Epithelial cell of esophagus (primary cell): Measurements from ENCODE around the gene PRKAG3.

Source experiments
- DNase-seq: peaks from one replicate; pipeline ENCODE4 v3.0.0; 2010; ENCODE audit warnings: low read depth
- H3K4me3 ChIP-seq: 2 replicates; pipeline ENCODE4 v1.5.1; 2011; ENCODE audit warnings: mild to moderate bottlenecking, low read length, control low read depth
- TF ChIP-seq, protein P1 (sequence below): IDR thresholded peaks from 2 replicates; pipeline ENCODE4 v1.5.1; 2011; ENCODE audit warnings: low read depth, mild to moderate bottlenecking, low read length, control low read depth, inconsistent platforms; ENCODE audit not compliant: insufficient read depth; ENCODE audit errors: missing control alignments

Gene PRKAG3

GRCh38 chr2:218877891-218878290, 46.3 kb upstream of the PRKAG3 start:
- TF ChIP-seq, protein P1, sequence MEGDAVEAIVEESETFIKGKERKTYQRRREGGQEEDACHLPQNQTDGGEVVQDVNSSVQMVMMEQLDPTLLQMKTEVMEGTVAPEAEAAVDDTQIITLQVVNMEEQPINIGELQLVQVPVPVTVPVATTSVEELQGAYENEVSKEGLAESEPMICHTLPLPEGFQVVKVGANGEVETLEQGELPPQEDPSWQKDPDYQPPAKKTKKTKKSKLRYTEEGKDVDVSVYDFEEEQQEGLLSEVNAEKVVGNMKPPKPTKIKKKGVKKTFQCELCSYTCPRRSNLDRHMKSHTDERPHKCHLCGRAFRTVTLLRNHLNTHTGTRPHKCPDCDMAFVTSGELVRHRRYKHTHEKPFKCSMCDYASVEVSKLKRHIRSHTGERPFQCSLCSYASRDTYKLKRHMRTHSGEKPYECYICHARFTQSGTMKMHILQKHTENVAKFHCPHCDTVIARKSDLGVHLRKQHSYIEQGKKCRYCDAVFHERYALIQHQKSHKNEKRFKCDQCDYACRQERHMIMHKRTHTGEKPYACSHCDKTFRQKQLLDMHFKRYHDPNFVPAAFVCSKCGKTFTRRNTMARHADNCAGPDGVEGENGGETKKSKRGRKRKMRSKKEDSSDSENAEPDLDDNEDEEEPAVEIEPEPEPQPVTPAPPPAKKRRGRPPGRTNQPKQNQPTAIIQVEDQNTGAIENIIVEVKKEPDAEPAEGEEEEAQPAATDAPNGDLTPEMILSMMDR: no peak
- H3K4me3 ChIP-seq: no peak overlapping the region
- DNase-seq: no peak

- TF ChIP-seq, protein P1: no peak
- DNase-seq: no peak
- H3K4me3 ChIP-seq: no peak overlapping the region
These were observed 45.7 kb upstream of the PRKAG3 start for GRCh38 chr2:218877331-218877730.

DNA sequence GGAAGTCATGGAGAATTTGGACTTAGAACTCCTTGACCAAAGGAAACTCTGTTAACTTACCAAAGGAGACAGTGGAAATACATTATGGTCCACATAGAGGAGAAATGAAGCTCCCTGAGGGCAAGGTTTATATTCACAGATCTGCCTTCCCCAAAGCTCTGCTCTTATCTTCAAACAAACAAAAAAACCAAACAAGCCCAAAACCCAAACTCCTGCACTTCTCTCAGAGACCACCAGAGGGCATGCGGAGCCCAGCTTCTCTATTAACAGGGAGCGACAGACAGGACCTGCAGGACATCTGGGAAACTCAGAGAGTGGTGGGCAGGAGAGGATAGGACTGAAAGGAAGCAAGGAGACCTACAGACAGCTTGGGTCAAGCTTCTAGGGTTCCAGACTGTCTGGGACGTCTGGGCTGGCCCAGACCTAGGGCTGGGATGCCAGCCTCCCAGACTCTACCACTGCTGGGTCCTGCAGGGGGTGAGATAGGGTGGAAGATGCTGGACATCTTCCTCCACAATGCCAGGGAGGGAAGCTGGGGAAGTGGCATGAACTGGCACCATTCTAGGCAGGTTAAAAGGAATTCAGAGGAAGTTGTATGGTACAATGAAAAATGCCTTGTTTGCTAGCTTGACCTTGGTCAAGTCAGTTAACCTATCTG, 45.1 kb upstream of the PRKAG3 start:
- H3K4me3 ChIP-seq: no peak overlapping the region
- TF ChIP-seq, protein P1: peak; percentile 100
- DNase-seq: peak; percentile 70

- DNase-seq: no peak
- H3K4me3 ChIP-seq: no peak overlapping the region
- TF ChIP-seq, protein P1: no peak
These were observed 44.2 kb upstream of the PRKAG3 start for GRCh38 chr2:218875692-218876246.

DNA sequence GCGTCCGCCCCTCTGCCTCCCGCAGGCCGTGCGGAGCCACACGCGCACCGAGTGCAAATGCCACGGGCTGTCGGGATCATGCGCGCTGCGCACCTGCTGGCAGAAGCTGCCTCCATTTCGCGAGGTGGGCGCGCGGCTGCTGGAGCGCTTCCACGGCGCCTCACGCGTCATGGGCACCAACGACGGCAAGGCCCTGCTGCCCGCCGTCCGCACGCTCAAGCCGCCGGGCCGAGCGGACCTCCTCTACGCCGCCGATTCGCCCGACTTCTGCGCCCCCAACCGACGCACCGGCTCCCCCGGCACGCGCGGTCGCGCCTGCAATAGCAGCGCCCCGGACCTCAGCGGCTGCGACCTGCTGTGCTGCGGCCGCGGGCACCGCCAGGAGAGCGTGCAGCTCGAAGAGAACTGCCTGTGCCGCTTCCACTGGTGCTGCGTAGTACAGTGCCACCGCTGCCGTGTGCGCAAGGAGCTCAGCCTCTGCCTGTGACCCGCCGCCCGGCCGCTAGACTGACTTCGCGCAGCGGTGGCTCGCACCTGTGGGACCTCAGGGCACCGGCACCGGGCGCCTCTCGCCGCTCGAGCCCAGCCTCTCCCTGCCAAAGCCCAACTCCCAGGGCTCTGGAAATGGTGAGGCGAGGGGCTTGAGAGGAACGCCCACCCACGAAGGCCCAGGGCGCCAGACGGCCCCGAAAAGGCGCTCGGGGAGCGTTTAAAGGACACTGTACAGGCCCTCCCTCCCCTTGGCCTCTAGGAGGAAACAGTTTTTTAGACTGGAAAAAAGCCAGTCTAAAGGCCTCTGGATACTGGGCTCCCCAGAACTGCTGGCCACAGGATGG, 42.0 kb upstream of the PRKAG3 start:
- TF ChIP-seq, protein P1: no peak
- DNase-seq: no peak
- H3K4me3 ChIP-seq: no peak overlapping the region

- TF ChIP-seq, protein P1: no peak
- DNase-seq: no peak
- no peak overlapping the region for H3K4me3 ChIP-seq
These were observed 41.2 kb upstream of the PRKAG3 start for GRCh38 chr2:218872645-218873358.
